GM20000 (cell line): Measurements from ENCODE around the gene RFC3.
"Not testable (repeated sequence)": the region's sequence is repeated elsewhere in the genome, so short reads cannot be mapped to it uniquely, and the experiment has no call there.

Source experiments
- DNase-seq: peaks from one replicate; pipeline ENCODE4 v3.0.0; 2012; ENCODE audit warnings: low spot score
- TF ChIP-seq, protein P1 (sequence below): IDR thresholded peaks from 2 replicates; pipeline ENCODE4 v1.5.1; 2012; ENCODE audit warnings: mild to moderate bottlenecking, control low read depth; ENCODE audit errors: extremely low read depth, missing control alignments

Gene RFC3, protein sequence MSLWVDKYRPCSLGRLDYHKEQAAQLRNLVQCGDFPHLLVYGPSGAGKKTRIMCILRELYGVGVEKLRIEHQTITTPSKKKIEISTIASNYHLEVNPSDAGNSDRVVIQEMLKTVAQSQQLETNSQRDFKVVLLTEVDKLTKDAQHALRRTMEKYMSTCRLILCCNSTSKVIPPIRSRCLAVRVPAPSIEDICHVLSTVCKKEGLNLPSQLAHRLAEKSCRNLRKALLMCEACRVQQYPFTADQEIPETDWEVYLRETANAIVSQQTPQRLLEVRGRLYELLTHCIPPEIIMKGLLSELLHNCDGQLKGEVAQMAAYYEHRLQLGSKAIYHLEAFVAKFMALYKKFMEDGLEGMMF

DNA sequence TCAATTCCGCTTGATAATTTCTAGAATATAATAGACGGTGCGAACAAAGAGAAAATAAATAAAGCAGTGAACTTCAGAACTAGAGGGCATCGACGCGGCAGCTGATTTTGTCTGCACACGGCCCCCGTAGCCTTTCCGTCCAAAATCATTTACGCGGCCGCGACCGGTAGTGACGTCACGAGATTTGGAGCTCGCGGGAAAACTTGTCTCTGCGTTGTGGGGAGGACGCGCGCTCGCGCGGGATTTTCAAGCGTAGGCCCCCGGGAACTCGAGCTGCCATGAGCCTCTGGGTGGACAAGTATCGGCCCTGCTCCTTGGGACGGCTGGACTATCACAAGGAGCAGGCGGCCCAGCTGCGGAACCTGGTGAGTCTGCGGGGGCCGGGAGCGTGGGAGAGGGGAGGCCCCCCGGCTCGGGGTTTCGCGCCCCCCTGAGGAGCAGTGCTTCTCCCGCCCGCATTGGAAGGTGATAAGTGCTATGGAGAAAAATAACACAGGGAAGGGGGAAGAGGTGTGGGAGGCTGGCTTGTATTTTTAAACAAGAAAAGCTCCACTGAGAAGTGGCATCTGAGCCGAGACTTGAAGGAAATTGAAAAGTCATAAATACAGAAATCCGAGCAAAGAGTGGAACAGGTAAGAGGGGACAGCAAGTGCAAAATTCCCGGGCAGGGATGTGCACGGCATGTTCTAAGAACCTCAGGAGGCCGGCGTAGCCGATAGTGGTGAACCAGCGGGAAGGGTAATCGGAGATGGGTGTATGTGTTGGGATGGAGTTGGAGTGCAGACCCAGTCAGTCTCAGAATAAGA is at the start of gene RFC3:
Gene RFC3 (plus strand): TSS at position 249 of the 806 bp plus-strand sequence. CDS start 30 bp downstream, at position 279.
- peak; percentile 85 for DNase-seq
- TF ChIP-seq, protein P1, sequence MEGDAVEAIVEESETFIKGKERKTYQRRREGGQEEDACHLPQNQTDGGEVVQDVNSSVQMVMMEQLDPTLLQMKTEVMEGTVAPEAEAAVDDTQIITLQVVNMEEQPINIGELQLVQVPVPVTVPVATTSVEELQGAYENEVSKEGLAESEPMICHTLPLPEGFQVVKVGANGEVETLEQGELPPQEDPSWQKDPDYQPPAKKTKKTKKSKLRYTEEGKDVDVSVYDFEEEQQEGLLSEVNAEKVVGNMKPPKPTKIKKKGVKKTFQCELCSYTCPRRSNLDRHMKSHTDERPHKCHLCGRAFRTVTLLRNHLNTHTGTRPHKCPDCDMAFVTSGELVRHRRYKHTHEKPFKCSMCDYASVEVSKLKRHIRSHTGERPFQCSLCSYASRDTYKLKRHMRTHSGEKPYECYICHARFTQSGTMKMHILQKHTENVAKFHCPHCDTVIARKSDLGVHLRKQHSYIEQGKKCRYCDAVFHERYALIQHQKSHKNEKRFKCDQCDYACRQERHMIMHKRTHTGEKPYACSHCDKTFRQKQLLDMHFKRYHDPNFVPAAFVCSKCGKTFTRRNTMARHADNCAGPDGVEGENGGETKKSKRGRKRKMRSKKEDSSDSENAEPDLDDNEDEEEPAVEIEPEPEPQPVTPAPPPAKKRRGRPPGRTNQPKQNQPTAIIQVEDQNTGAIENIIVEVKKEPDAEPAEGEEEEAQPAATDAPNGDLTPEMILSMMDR, result no peak

DNA sequence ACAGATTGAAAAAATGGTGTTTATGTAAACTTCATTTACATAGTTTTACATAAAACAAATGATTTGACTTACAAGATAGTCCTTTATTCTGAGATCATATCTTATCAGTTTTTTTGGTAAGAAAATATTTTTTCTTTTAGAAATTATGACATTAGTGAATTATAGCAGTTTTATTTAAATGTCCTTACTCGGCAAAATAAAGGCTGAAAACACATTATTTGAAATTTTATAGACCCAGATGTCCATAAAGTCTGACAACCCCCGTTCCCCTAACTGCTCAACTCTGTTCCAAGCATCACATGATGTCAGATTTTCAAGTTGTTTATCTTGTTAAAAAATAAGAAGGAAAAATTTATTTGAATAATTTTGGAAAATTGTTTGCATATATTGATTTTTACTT is 46.7 kb upstream of the RFC3 start:
- TF ChIP-seq, protein P1, result no peak
- DNase-seq, result no peak

DNA sequence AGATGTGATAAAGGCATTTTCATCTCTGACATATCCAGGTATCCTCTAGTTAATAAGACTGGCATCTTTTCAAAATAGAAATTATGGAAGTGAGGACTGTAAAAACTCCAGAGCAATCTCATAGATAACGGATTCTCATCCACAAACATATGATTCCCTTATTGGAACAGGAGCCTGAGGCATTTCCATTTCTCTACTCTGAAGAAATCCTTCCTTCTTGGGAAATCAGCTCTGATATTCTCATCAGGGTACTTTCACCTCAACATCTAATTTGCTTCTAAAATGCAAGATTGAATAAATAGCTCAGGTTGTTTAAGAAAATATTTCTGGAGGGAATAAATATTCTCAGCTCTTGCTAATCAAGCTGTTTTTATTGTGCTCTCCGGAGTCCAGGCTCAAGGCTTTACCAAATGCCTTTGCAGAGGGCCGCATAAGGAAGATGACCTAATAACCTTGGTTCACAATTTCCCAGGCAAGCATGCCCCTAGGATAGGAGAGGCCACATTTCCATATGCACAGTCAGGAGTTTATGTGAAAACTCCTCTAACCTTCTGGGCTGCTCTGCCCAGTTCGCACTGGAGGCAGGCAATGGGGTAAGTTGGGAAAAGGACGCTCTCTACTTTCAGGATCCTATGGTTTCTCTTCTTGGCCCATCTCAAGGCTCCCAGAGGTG is 44.0 kb upstream of the RFC3 start:
- no peak for DNase-seq
- TF ChIP-seq, protein P1, result no peak

DNA sequence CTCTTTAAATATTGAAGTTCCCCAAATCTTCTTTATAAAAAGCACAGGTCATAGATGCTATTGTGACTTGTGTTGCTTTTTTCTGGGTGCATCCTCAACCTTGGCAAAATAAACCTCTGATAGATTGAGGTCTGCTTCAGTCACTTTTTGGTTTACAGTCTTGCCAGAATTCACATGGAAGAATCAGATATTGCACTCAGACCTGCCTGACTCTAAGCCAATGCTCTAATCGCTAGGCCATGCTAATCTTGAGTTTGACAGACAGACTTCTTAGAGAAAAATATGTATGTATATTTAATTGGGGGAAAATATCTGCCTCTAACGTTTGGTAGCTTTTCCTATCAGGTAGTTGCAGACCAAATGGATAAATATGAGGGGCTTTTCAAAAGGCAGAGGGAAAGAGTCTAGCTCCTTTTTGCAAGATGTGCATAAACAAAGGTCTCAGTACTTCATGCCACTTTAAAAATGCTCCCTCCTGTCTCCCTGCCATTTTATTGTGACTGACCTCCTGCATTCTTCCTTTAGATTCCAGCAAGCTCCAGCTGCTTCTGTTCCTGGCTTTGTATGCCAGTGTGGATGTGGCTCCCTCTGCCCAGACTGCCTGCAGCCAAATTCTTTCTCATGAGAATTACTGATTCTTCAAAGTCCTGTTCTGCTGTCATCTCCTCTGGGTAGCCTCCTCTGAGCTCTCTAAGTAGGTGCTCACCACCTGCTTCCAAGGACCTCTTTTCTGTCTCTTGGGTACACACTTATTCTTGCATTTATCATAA is 42.4 kb upstream of the RFC3 start:
- TF ChIP-seq, protein P1, result no peak
- DNase-seq, result no peak

DNA sequence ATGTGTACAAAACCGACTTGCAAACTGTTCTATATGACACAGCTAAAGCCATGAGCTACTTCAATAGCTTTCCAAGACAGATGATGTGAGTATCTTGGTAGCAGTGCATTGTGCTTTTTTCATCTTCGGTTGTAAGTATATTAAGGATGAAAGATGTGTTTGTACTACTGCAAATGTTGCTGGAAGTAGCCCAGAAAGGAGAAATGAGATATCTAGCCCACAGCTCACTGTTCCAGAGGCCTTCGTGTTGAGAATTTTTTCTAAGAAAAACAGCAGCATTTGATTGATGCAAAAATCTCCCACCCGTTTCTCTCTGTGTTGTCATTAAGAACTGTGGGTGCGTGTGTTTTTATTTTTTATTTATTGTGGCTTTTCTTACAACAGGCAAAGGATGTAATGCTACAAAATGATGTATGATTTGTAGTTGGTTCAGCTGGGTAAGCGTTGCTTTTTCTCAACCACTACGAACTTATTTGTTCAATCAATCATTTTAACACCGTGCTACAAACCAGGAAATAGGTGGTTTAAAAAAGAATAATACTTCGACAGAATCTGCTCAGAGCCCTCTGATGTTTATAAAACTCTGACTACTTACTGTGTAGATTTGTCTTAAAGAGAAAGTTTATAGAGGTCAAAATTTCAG is 41.6 kb upstream of the RFC3 start:
- DNase-seq, result no peak
- TF ChIP-seq, protein P1, result no peak

DNA sequence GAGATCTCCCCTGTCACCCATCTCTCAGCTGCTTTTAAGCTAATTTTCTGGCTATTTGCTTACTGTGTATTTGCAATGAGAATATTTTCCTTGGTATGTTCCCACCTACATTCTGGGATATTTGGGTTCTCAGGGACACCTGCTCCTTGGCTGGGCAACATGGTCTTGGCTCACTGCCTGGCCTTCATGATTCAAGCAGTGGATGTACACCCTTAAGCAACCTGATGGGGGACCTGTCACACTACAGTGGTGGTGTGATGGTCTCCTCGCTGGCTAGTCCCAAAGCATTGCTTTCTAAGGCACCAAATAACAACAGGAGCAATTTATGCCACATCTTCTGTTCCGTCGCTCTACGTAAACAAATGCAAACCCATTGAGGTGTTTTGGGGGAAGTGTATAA is 35.3 kb upstream of the RFC3 start:
- DNase-seq, result no peak
- TF ChIP-seq, protein P1, result no peak

DNA sequence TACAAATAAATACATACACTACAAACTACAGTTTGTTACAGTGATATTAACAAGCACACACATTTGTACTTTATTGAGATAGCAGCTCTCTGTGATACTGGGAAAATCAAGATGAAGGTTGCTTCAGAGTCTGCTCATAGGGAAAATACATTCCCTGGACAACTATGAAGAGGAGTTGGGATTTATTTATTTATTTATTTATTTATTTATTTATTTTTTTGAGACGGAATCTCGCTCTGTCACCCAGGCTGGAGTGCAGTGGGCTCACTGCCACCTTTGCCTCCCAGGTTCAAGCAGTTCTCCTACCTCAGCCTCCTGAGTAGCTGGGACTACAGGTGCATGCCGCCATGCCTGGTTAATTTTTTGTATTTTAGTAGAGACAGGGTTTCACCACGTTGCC is 34.7 kb upstream of the RFC3 start:
- not testable (repeated sequence) for DNase-seq
